GM23248 (cell line): ENCODE results near the gene LALBA.

Experiments used
- EZH2 ChIP-seq: fragments of 200-600 bp; sonication (generic); IDR thresholded peaks from 2 replicates; pipeline ENCODE4 v1.6.1; 2018; ENCODE audit warnings: antibody characterized with exemption, mild to moderate bottlenecking; ENCODE audit not compliant: insufficient read depth, poor library complexity, severe bottlenecking
- EZH2phosphoT487 ChIP-seq: fragments of 200-600 bp; sonication (generic); IDR thresholded peaks from 2 replicates; pipeline ENCODE4 v1.6.1; 2018; ENCODE audit warnings: antibody characterized with exemption, moderate library complexity, mild to moderate bottlenecking, low read depth; ENCODE audit not compliant: insufficient read depth

GRCh38 chr12:48572326-48572725 is 2.5 kb upstream of the LALBA start:
- TF ChIP-seq EZH2phosphoT487 (no peak), EZH2 (no peak)
